Stomach (tissue), 19 donors: Measurements from ENCODE around the gene LNP1. TPM values are rescaled to one million over a fixed set of nuclear protein-coding genes. Genes with fewer than 3 reads are reported as not detected.
"Not testable (repeated sequence)": the region's sequence is repeated elsewhere in the genome, so short reads cannot be mapped to it uniquely, and the experiment has no call there.

Experiments
- DNase-seq, 2 donors: peaks; one replicate each; pipeline versions ENCODE4 v3.0.0 to v3.0.0-alpha.2; 2013 to 2019
- H3K27ac ChIP-seq, 5 donors: fragments of 200-600 bp in 4 of 5; sonication (generic) in 4 of 5; one replicate each; pipeline ENCODE4 v1.5.1; 2013 to 2019; ENCODE audit warnings: mild to moderate bottlenecking in 1 of 5, moderate library complexity in 1 of 5
- H3K27me3 ChIP-seq, 3 donors: fragments of 200-600 bp; sonication (generic); one replicate each; pipeline ENCODE4 v1.5.1; 2017 to 2019; ENCODE audit warnings: mixed run types in 1 of 3
- H3K36me3 ChIP-seq, 4 donors: fragments of 200-600 bp; sonication (generic); 1 replicate in 3 of 4; 2 replicates in 1 of 4; pipeline ENCODE4 v1.5.1; 2016 to 2019
- H3K4me1 ChIP-seq, 4 donors: fragments of 200-600 bp; sonication (generic); one replicate each; pipeline ENCODE4 v1.5.1; 2016 to 2019
- H3K4me3 ChIP-seq, 4 donors: fragments of 200-600 bp; sonication (generic) in 3 of 4; one replicate each; pipeline ENCODE4 v1.5.1; 2016 to 2019; ENCODE audit warnings: mild to moderate bottlenecking in 1 of 4
- H3K9me3 ChIP-seq, 4 donors: fragments of 200-600 bp; sonication (generic); one replicate each; pipeline ENCODE4 v1.5.1; 2016 to 2019
- CTCF ChIP-seq, 7 experiments: fragments of 450-650 bp in 4 of 7; fragments of 200-600 bp in 3 of 7; sonication (generic) in 3 of 7; IDR thresholded peaks; one replicate each; pipeline ENCODE4 v1.5.1; 2016 to 2019; ENCODE audit warnings: antibody characterized with exemption in 7 of 7, control low read depth in 2 of 7, mild to moderate bottlenecking in 1 of 7
- EP300 ChIP-seq: sonication (generic); formaldehyde crosslinking; IDR thresholded peaks from one replicate; pipeline ENCODE4 v1.6.1; 2017; ENCODE audit warnings: antibody characterized with exemption
- POLR2A ChIP-seq, 4 donors: fragments of 450-650 bp; IDR thresholded peaks; one replicate each; pipeline ENCODE4 v1.6.1; 2016; ENCODE audit warnings: antibody characterized with exemption in 4 of 4, control low read depth in 2 of 4, mild to moderate bottlenecking in 1 of 4, moderate library complexity in 1 of 4
- POLR2AphosphoS5 ChIP-seq, 3 donors: sonication (generic); formaldehyde crosslinking; IDR thresholded peaks; one replicate each; pipeline ENCODE4 v1.6.1; 2016; ENCODE audit warnings: antibody characterized with exemption in 3 of 3
- WGBS, 5 donors: extraction: QIAGEN DNeasy Blood & Tissue Kit in 3 of 5; methylation state at CpG; one replicate each; pipeline versions ENCODE4 v1.1.5 to v1.1.7; 2013 to 2018; 5-methylcytosine and 5-hydroxymethylcytosine counted together
- intact Hi-C: fragments of 100-400 bp; cut with DNase I; formaldehyde crosslinking; loops from one replicate; pipeline ENCODE4 v1.15.1; 2023; ENCODE audit warnings: low total_unique reads
- long read RNA-seq, 10 donors: transcript quantifications; one replicate each; lab custom pipeline, GENCODE V29; 2026
- polyA plus RNA-seq, 3 donors: library from polyadenylated mRNA; stranded (reverse); fragments of 200-250 nt; gene quantifications; one replicate each; pipeline ENCODE4 v1.2.3, GENCODE V29; 2013
- total RNA-seq, 5 donors: library from RNA; depleted of rRNA; stranded (reverse); fragments of >200 nt; gene quantifications; one replicate each; pipeline versions ENCODE4 v1.1.0 to v1.2.3, GENCODE V29; 2014 to 2016
- donor health status: healthy with polysubstance abuse.
- donor health status: Bipolar disorder and iron deficiency.
- donor health status: healthy.

The LNP1 gene, protein sequence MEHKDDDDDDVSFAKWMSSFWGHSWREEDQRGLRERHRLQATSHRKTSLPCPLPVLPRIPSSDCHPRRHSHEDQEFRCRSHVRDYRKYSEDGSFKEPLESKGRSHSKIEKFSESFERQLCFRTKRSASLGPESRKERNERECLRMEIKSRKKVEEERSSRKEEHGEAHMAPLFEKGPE
- 1 to 10 TPM in 1 of 5 donors, under 1 TPM in 1, not detected in 3; 0.58 to 4.0 TPM for total RNA-seq
- polyA plus RNA-seq, result 1 to 10 TPM; 1.2 to 1.8 (median 1.6) TPM
- long read RNA-seq, donor 1, result 0 reads
- long read RNA-seq, donor 2, result 0 reads
- long read RNA-seq, donor 3, partial matches to known transcripts, result 0 of 1 reads
- long read RNA-seq, donor 3, other reads (novel, unspliced or antisense), result 0 of 1 reads
- long read RNA-seq, donor 4, result 0 reads
- long read RNA-seq, donor 5, result 0 reads
- long read RNA-seq, donor 6, result 0 reads
- long read RNA-seq, donor 7, result 0 reads
- long read RNA-seq, donor 8, result 0 reads
- long read RNA-seq, donor 9, partial matches to known transcripts, result 0 of 1 reads
- long read RNA-seq, donor 9, other reads (novel, unspliced or antisense), result 0 of 1 reads
- long read RNA-seq, donor 10, partial matches to known transcripts, result 0 of 2 reads
- long read RNA-seq, donor 10, other reads (novel, unspliced or antisense), result 0 of 2 reads

- TF ChIP-seq POLR2A (IDR thresholded peaks at IDR 0.05) (peak in 1 of 4 donors; percentile 65), EP300 (no peak), POLR2AphosphoS5 (IDR thresholded peaks at IDR 0.05) (peak; percentile 75 to 85 (median 85)), CTCF (IDR thresholded peaks at IDR 0.05) (no peak)
- 0 to 1% (median 0%) methylated on average over 46 to 64 of the region's 64 CpGs for WGBS, 5 donors
- Histone ChIP-seq H3K27me3 (no peaks in the 10 kb centered on the region), H3K27ac (peak within 1 kb of the TSS; percentile 90 to 95 (median 92)), H3K36me3 (no peaks in the 10 kb centered on the region), H3K4me1 (peaks cover 33 to 70% (median 53%) of the 10 kb centered on the region in 4 donors), H3K4me3 (peak within 1 kb of the TSS; percentile 85 to 97 (median 95)), H3K9me3 (no peaks in the 10 kb centered on the region)
- intact Hi-C loops, result no loop called here
- DNase-seq, result peak; percentile 98 to 99
Observed at GRCh38 chr3:100400780-100401673, at the start of gene LNP1, which contains the start of gene TOMM70. TSS of gene LNP1 (plus strand) at chr3:100401539. CDS start at chr3:100429730, 28,191 bp downstream. TSS of gene TOMM70 (minus strand) at chr3:100401089. CDS start at chr3:100400949, 140 bp downstream.

DNA sequence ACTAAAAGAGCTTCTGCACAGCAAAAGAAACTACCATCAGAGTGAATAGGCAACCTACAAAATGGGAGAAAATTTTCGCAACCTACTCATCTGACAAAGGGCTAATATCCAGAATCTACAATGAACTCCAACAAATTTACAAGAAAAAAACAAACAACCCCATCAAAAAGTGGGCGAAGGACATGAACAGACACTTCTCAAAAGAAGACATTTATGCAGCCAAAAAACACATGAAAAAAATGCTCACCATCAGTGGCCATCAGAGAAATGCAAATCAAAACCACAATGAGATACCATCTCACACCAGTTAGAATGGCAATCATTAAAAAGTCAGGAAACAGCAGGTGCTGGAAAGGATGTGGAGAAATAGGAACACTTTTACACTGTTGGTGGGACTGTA lies 49.6 kb upstream of the LNP1 start:
- 83 to 100% (median 87%) methylated on average over 1 to 2 of the region's 2 CpGs for WGBS, 5 donors

DNA sequence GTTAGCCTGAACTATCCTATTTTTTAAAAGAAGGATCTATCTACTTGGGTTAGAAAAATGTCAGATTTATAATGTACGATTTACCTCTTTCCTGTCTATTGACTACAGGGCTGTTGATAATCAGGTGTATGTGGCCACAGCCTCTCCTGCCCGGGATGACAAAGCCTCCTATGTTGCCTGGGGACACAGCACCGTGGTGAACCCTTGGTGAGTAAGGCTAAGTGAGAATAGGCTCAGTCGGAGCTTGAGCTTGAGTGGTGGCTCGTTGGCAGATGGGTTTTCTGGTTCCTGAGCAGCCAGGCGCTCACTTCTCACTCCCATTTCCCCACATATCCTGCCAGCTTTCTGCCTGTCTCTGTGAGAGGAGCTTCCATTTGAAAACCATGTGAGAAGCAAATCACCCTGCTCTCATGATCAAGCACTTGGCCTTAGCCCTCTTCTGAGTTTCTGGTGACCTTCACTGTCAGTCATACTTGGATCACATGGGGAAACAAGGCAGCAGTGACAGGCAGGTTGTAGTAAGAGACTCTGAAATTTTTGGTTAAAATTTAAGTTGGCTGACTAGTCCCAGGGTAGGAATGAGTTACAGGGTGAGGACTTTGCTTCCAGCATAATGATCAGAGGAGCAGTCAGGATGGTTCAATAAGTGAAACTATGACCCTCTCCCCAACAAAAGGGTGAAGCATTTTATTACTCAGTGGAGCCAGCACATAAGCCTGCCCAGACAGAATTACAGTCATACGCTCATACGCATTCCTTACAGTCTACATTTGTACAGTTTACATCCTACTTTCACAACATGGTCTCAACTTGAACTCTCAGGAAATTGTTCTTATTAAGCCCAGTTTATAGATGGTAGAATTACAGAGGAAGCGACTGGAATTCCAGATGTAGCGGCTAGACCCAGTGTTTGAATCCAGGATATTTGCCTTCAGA lies 48.8 kb upstream of the LNP1 start:
- Histone ChIP-seq H3K27me3 (no peaks in the 10 kb centered on the region), H3K4me1 (no peaks in the 10 kb centered on the region), H3K27ac (no peak overlapping the region), H3K36me3 (peaks cover 25 to 86% (median 81%) of the 10 kb centered on the region in 4 donors), H3K4me3 (no peak overlapping the region), H3K9me3 (no peaks in the 10 kb centered on the region)
- DNase-seq, result no peak
- TF ChIP-seq POLR2AphosphoS5 (IDR thresholded peaks at IDR 0.05) (no peak), EP300 (no peak), POLR2A (IDR thresholded peaks at IDR 0.05) (no peak), CTCF (IDR thresholded peaks at IDR 0.05) (no peak)
- intact Hi-C loops, result no loop called here
- 93 to 95% (median 94%) methylated on average over 10 of the region's 10 CpGs for WGBS, 5 donors

More for the DNA sequence above, 49.6 kb upstream of the LNP1 start:
- H3K27ac ChIP-seq, H3K4me1 ChIP-seq, DNase-seq, H3K27me3 ChIP-seq, H3K9me3 ChIP-seq, H3K4me3 ChIP-seq, intact Hi-C loops: not testable (repeated sequence)
- peaks cover 32 to 86% (median 83%) of the 10 kb centered on the region in 4 donors for H3K36me3 ChIP-seq

DNA sequence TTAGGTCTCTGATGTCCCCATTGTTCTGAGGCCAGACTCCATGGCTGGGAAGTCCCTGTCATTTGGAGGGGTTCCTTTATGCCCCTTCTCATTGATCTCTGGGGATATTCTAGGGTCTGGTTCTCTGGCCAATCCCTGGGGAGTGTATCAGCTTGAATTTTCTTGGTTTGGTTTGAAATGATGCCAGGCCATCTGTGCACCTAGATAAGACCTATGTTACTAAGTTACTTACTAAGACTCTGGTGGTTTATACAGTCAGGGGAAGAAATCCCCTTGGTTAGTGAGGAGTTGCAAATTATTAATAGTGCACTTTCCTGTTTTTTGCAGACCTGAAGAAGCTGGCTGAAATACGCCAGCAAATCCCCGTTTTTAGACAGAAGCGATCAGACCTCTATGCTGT lies 46.5 kb upstream of the LNP1 start:
- Histone ChIP-seq H3K27me3 (no peaks in the 10 kb centered on the region), H3K4me1 (no peaks in the 10 kb centered on the region), H3K9me3 (no peaks in the 10 kb centered on the region), H3K36me3 (peaks cover 23 to 76% (median 68%) of the 10 kb centered on the region in 4 donors), H3K27ac (no peak overlapping the region), H3K4me3 (no peak overlapping the region)
- no peak for TF ChIP-seq EP300
- TF ChIP-seq POLR2AphosphoS5 (IDR thresholded peaks at IDR 0.05), result no peak
- no peak for TF ChIP-seq CTCF (IDR thresholded peaks at IDR 0.05)
- no peak for TF ChIP-seq POLR2A (IDR thresholded peaks at IDR 0.05)
- 74 to 90% (median 85%) methylated on average over 3 of the region's 3 CpGs for WGBS, 5 donors
- DNase-seq, result no peak
- intact Hi-C loops, result no loop called here
